Motor neuron (in vitro differentiated cells): ENCODE measurements around the gene TMX1. TPM values are rescaled to one million over a fixed set of nuclear protein-coding genes. Genes with fewer than 3 reads are reported as not detected.
"Not testable (repeated sequence)": the region's sequence is repeated elsewhere in the genome, so short reads cannot be mapped to it uniquely, and the experiment has no call there.

Source experiments
- ATAC-seq, 8 experiments: fragments of 200-7000 bp; cut with Tn5 transposase; replicated peaks in 6 of 8; 2 replicates each; pipeline ENCODE4 v1.8.0; 2021; ENCODE audit warnings: mild to moderate bottlenecking in 8 of 8, moderate library complexity in 8 of 8
- H3K27ac ChIP-seq, 2 donors: fragments of 250-450 bp; sonication (Bioruptor Pico); 2 replicates each; pipeline ENCODE4 v1.9.0; 2021; ENCODE audit warnings: antibody characterized with exemption in 2 of 2, mild to moderate bottlenecking in 2 of 2, moderate library complexity in 1 of 2
- H3K4me1 ChIP-seq, 2 donors: fragments of 250-450 bp; sonication (Bioruptor Pico); replicated peaks in 1 of 2; 2 replicates each; pipeline ENCODE4 v1.6.1; 2021; ENCODE audit warnings: antibody characterized with exemption in 2 of 2, mild to moderate bottlenecking in 2 of 2, moderate library complexity in 1 of 2
- H3K4me3 ChIP-seq, 5 donors: fragments of 250-450 bp; sonication (Bioruptor Pico); 2 replicates each; pipeline ENCODE4 v1.9.0; 2021; ENCODE audit warnings: antibody characterized with exemption in 5 of 5, mild to moderate bottlenecking in 5 of 5, moderate library complexity in 4 of 5
- WGBS, 10 experiments: fragments of 450-650 bp; shearing (Covaris generic); methylation state at CpG; one replicate each; pipeline ENCODE4 v1.0.0; 2022; 5-methylcytosine and 5-hydroxymethylcytosine counted together
- in situ Hi-C, 9 experiments: fragments of 400-800 bp; cut with MboI; loops; one replicate each; pipeline ENCODE4 v1.15.0; 2021; ENCODE audit warnings: low sequenced_read_pairs in 9 of 9, low pct_unique_long_range_greater_than_20kb in 2 of 9; ENCODE audit not compliant: unreplicated experiment in 9 of 9
- total RNA-seq, 8 experiments: library from RNA; unstranded; fragments of 300-600 nt; gene quantifications; 2 replicates each; pipeline versions ENCODE4 v1.2.3 to v1.2.4, GENCODE V29; 2022

TMX1 gene
- total RNA-seq, 8 experiments from 2014 or later = 18.3 to 54.7 (median 33.0) TPM

GRCh38 chr14:51219473-51220448 lies 20.3 kb upstream of the TMX1 start:
- Histone ChIP-seq H3K27ac (no peak overlapping the region), H3K4me3 (no peak overlapping the region), H3K4me1 (no peaks in the 10 kb centered on the region)
- 17 to 66% (median 58%) methylated on average over 1 to 6 of the region's 7 CpGs for WGBS, 10 experiments
- in situ Hi-C loops = loop anchor here in 4 of 9 experiments (25.0 kb wide), 2 partner anchors 257 to 282 kb away; partner anchors contain the start of gene PYGL (in 1 of the 4)
- no peak for ATAC-seq

DNA sequence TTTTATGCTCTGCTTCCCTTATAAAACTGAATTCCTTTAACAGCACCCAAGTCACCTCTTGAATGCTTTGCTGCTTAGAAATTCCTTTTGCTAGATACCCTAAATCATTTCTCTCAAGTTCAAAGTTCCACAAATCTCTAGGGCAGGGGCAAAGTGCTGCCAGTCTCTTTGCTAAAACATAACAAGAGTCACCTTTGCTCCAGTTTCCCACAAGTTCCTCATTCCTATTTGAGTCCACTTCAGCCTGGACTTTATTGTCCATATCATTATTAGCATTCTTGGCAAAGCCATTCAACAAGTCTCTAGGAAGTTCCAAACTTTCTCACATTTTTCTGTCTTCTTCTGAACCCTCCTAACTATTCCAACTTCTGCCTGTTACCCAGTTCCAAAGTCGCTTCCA lies 16.6 kb upstream of the TMX1 start:
- 57 to 100% (median 100%) methylated on average over 1 of the region's 1 CpG; no CpG with 5 or more reads in 3 of the 10 experiments for WGBS, 10 experiments
- in situ Hi-C loops = loop anchor here in 4 of 9 experiments (25.0 kb wide), 2 partner anchors 261 to 286 kb away; partner anchors contain the start of gene PYGL (in 1 of the 4)
- H3K4me3 ChIP-seq, H3K4me1 ChIP-seq, H3K27ac ChIP-seq, ATAC-seq: not testable (repeated sequence)

DNA sequence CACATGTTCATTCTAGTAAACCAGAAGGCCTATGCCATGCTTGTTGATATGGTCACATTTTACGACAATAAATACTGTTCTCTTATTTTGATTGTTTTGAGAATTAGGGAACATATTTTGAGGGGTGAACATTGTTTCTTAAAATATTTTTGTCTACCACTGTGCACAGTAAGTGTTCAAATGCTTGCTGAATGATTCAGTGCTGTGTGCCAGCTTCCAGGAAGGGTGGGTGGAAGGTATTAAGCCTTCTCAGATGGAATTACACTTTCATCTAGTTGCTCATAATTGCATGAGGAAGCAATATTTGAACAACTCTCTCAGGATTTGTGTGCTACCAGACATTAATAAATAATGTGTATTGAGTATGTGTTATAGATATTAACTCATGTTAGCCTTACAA lies 15.5 kb upstream of the TMX1 start:
- WGBS, 10 experiments = 86 to 100% (median 100%) methylated on average over 1 of the region's 1 CpG; no CpG with 5 or more reads in 5 of the 10 experiments
- ATAC-seq = peak in 1 of 8 experiments; percentile 61
- H3K27ac ChIP-seq = no peak overlapping the region
- in situ Hi-C loops = loop anchor here in 4 of 9 experiments (25.0 kb wide), 2 partner anchors 262 to 287 kb away; partner anchors contain the start of gene PYGL (in 1 of the 4)
- no peaks in the 10 kb centered on the region for H3K4me1 ChIP-seq
- H3K4me3 ChIP-seq = no peak overlapping the region

GRCh38 chr14:51225751-51226150 lies 14.3 kb upstream of the TMX1 start:
- in situ Hi-C loops = loop anchor here in 3 of 9 experiments (25.0 kb wide), 1 partner anchor 263 kb away; no protein-coding TSS in a partner anchor
- no peak overlapping the region for H3K27ac ChIP-seq
- ATAC-seq = no peak
- H3K4me1 ChIP-seq = no peaks in the 10 kb centered on the region
- H3K4me3 ChIP-seq = no peak overlapping the region
- 8 to 100% (median 78%) methylated on average over 1 to 2 of the region's 2 CpGs for WGBS, 10 experiments

DNA sequence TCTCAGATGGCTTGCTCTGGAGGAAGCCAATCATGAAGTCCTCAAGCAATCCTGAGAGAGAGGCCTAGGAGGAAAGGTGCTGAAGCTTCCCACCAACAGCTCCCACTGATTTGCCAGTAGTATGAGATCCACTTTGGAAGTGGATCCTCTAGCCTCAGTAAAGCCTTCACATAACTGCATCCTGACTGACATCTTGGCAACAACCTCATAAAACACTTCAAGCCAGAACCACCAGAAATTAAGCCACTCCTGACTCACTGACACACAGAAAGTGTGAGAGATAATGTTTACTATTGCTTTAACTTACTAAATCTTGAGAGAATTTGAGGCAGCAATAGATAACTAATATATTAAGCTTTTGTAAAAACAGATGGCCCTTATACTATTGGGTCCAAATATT lies 11.7 kb upstream of the TMX1 start:
- ATAC-seq = no peak
- H3K27ac ChIP-seq = no peak overlapping the region
- no peaks in the 10 kb centered on the region for H3K4me1 ChIP-seq
- in situ Hi-C loops = loop anchor here in 3 of 9 experiments (25.0 kb wide), 1 partner anchor 266 kb away; no protein-coding TSS in a partner anchor
- no peak overlapping the region for H3K4me3 ChIP-seq

DNA sequence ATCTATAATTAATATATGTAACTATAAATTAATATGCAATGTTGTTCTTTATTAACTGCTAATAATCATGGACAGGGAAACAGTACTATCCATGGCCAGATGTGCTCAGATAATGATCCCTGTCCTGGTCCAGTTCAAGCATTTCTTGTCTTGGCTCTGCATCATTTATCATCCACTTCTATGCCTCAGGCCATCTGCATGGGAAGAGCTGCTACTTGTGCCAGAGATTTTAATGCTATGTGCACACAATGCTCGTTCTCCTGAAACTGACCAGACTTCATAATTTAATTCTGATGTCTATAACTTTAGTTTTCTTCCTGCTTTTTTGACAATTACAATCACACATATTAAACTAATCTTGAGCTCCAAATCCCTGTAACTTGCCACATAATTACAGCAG lies 11.2 kb upstream of the TMX1 start:
- peak in 3 of 8 experiments; percentile 55 to 90 (median 88) for ATAC-seq

GRCh38 chr14:51236314-51236713 lies 3.7 kb upstream of the TMX1 start:
- no peak overlapping the region for H3K4me3 ChIP-seq
- in situ Hi-C loops = loop anchor here in 3 of 9 experiments (25.0 kb wide), 1 partner anchor 274 kb away; no protein-coding TSS in a partner anchor
- peaks cover 1 to 4% of the 10 kb centered on the region in 2 donors for H3K4me1 ChIP-seq
- no peak overlapping the region for H3K27ac ChIP-seq
- no peak for ATAC-seq

More for the DNA sequence above, 11.2 kb upstream of the TMX1 start:
- Histone ChIP-seq H3K27ac (no peak overlapping the region), H3K4me1 (no peaks in the 10 kb centered on the region), H3K4me3 (no peak overlapping the region)
- 0 to 71% (median 50%) methylated on average over 1 of the region's 1 CpG; no CpG with 5 or more reads in 5 of the 10 experiments for WGBS, 10 experiments
- in situ Hi-C loops = loop anchor here in 3 of 9 experiments (25.0 kb wide), 1 partner anchor 267 kb away; no protein-coding TSS in a partner anchor

GRCh38 chr14:51240804-51241380 lies 845 bp downstream of the TMX1 start:
- Histone ChIP-seq H3K27ac (no peak overlapping the region), H3K4me1 (peaks cover 6 to 26% of the 10 kb centered on the region in 2 donors), H3K4me3 (peak overlapping the region; percentile 53 to 95 (median 67))
- ATAC-seq = no peak
- in situ Hi-C loops = loop anchor here in 3 of 9 experiments (25.0 kb wide), 1 partner anchor 279 kb away; no protein-coding TSS in a partner anchor
- 0 to 21% (median 4%) methylated on average over 5 to 10 of the region's 10 CpGs for WGBS, 10 experiments

DNA sequence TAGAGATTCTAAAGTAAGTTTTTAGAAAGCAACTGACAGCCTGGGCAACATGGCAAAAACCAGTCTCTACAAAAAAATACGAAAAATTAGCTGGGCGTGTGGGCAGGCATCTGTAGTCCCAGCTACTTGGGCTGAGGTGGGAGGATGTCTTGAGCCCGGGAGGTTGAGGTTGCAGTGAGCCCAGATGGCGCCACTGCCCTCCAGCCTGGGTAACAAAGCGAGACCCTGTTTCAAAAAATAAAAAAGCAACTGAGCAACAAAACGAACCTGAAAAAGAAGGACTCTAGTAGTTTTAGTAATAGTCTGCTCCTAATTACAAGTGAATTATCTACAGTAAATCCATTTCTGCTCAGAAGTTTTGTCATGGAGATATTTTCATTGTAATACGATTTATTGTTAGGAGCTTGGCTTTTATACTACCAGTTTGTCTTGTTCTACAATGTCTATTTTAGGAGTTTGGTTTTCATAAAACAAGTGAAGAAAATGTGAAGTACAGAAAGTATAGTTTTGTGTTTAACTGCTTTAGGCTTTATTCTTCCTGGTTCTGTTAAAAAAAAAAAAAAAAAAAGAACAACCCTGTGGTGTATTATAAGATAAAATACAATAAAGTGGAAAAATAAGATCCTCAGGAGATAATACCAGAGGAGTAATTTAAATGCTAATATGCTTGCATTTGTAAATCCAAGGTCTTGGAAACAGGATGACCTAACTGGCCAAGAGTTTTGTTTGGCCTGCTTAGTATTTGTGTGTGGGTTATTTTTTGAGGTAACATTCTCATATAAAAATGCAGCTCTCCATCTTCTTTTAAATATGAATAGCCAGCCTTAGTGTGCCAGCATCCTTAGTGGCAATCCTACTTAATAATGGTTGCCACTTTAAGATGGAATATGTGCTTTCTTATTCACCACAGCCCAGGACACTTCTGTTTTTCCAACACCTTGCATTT lies 2.8 kb downstream of the TMX1 start:
- Histone ChIP-seq H3K4me3 (peak overlapping the region; percentile 1 to 19 (median 11)), H3K4me1 (peaks cover 6 to 26% of the 10 kb centered on the region in 2 donors), H3K27ac (no peak overlapping the region)
- 0 to 33% (median 13%) methylated on average over 1 to 7 of the region's 7 CpGs; no CpG with 5 or more reads in 1 of the 10 experiments for WGBS, 10 experiments
- ATAC-seq = peak in 3 of 8 experiments; percentile 5 to 12 (median 8)
- in situ Hi-C loops = loop anchor here in 3 of 9 experiments (25.0 kb wide), 1 partner anchor 281 kb away; no protein-coding TSS in a partner anchor

DNA sequence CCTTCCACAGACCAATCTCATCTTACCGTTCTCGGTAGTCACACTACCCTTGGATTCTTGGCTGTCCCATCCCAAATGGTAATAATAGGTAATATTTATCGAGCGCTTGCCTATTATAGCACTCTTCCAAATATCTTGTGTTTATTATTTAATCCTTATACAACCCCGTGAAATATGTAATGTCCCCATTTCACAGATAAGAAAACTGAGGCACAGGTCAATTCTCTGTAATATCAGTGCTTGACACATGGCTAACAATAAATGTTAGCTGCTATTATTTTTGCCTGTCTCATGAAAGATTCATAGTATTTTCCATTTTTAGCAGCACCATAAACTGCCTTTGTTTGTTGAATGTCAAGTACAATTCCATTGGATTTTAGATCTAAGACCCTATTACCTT lies 4.5 kb downstream of the TMX1 start:
- in situ Hi-C loops = loop anchor here in 3 of 9 experiments (25.0 kb wide), 1 partner anchor 282 kb away; no protein-coding TSS in a partner anchor
- no peak for ATAC-seq
- Histone ChIP-seq H3K4me3 (no peak overlapping the region), H3K27ac (no peak overlapping the region), H3K4me1 (peaks cover 6 to 26% of the 10 kb centered on the region in 2 donors)
- 93 to 100% (median 100%) methylated on average over 1 to 5 of the region's 5 CpGs; no CpG with 5 or more reads in 1 of the 10 experiments for WGBS, 10 experiments

DNA sequence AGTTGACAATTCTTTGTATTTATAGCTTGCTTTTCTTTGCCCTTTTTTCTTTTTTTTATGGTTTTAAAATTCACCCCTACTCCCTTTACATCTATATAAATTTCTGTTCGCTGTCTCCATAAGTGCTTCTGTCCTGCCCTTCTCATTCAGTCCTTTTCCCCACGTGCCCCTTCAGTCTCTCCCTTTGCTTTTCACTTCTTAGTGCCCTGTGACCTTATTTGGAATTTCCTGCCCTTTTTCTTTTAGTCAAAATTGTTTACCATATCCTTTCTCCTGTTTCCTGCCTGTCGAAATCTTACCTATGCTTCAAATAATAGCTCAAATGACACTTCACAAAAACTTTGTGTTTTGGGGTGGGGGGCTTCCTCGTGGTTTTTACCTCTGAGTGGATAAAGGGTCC lies 6.0 kb downstream of the TMX1 start:
- ATAC-seq = no peak
- Histone ChIP-seq H3K4me1 (peaks cover 6 to 25% of the 10 kb centered on the region in 2 donors), H3K4me3 (no peak overlapping the region), H3K27ac (no peak overlapping the region)
- in situ Hi-C loops = loop anchor here in 3 of 9 experiments (25.0 kb wide), 1 partner anchor 284 kb away; no protein-coding TSS in a partner anchor
- WGBS, 10 experiments = 67 to 90% (median 73%) methylated on average over 2 to 4 of the region's 4 CpGs
